Mesenchymal stem cell (in vitro differentiated cells and primary cell): ENCODE results near the gene EGFR.
A peak's percentile ranks its signal among the peaks of the same experiment; 100 is the strongest.

Experiments used
- DNase-seq: peaks from one replicate; pipeline ENCODE4 v3.0.0-alpha.2; 2013
- H2AFZ ChIP-seq: one replicate; pipeline ENCODE4 v1.6.1; 2013; ENCODE audit warnings: low read depth, mild to moderate bottlenecking, control low read depth, inconsistent platforms, low read length, moderate library complexity
- H2AK5ac ChIP-seq: 2 replicates; pipeline ENCODE4 v1.6.1; 2013; ENCODE audit warnings: low read length, moderate library complexity, mild to moderate bottlenecking, inconsistent platforms; ENCODE audit not compliant: severe bottlenecking
- H2BK120ac ChIP-seq: one replicate; pipeline ENCODE4 v1.6.1; 2013; ENCODE audit warnings: low read depth, mild to moderate bottlenecking, inconsistent platforms, low read length, moderate library complexity
- H2BK12ac ChIP-seq, 2 experiments: one replicate each; pipeline ENCODE4 v1.6.1; 2013; ENCODE audit warnings: inconsistent platforms in 2 of 2, low read length in 2 of 2, mild to moderate bottlenecking in 2 of 2, moderate library complexity in 2 of 2, control low read depth in 1 of 2
- H2BK15ac ChIP-seq: one replicate; pipeline ENCODE4 v1.6.1; 2013; ENCODE audit warnings: mild to moderate bottlenecking, low read depth, inconsistent platforms; ENCODE audit not compliant: poor library complexity, severe bottlenecking
- H2BK5ac ChIP-seq: 2 replicates; pipeline ENCODE4 v1.6.1; 2013; ENCODE audit warnings: low read depth, mild to moderate bottlenecking, low read length, control low read depth, inconsistent platforms; ENCODE audit not compliant: poor library complexity, severe bottlenecking
- H3K14ac ChIP-seq, 2 experiments: one replicate each; pipeline ENCODE4 v1.6.1; 2013; ENCODE audit warnings: inconsistent platforms in 2 of 2, low read length in 2 of 2, control low read depth in 1 of 2, mild to moderate bottlenecking in 1 of 2, moderate library complexity in 1 of 2
- H3K18ac ChIP-seq, 2 experiments: one replicate each; pipeline ENCODE4 v1.6.1; 2013; ENCODE audit warnings: inconsistent platforms in 2 of 2, low read length in 2 of 2, control low read depth in 1 of 2, low read depth in 1 of 2, mild to moderate bottlenecking in 1 of 2
- H3K23ac ChIP-seq, 2 experiments: one replicate each; pipeline ENCODE4 v1.6.1; 2013; ENCODE audit warnings: inconsistent platforms in 2 of 2, low read length in 2 of 2, mild to moderate bottlenecking in 2 of 2, moderate library complexity in 2 of 2, control low read depth in 1 of 2
- H3K27ac ChIP-seq: 2 replicates; pipeline ENCODE4 v1.5.1; 2013; ENCODE audit warnings: mild to moderate bottlenecking, moderate library complexity, low read length, control low read depth, inconsistent platforms; ENCODE audit not compliant: poor library complexity, severe bottlenecking
- H3K27me3 ChIP-seq, 2 experiments: 2 replicates each; pipeline versions ENCODE4 v1.6.1 to v1.7.0; 2013; ENCODE audit warnings: low read length in 2 of 2, mild to moderate bottlenecking in 2 of 2, moderate library complexity in 2 of 2, control low read depth in 1 of 2, inconsistent platforms in 1 of 2; ENCODE audit not compliant: control insufficient read depth in 1 of 2, insufficient read depth in 1 of 2
- H3K36me3 ChIP-seq, 2 experiments: 2 replicates each; pipeline versions ENCODE4 v1.6.1 to v1.7.0; 2013; ENCODE audit warnings: low read length in 2 of 2, control low read depth in 1 of 2, inconsistent platforms in 1 of 2, low read depth in 1 of 2, mild to moderate bottlenecking in 1 of 2; ENCODE audit not compliant: insufficient read depth in 2 of 2, control insufficient read depth in 1 of 2
- H3K4ac ChIP-seq, 2 experiments: one replicate each; pipeline ENCODE4 v1.6.1; 2013; ENCODE audit warnings: inconsistent platforms in 2 of 2, low read length in 2 of 2, mild to moderate bottlenecking in 2 of 2, moderate library complexity in 2 of 2, control low read depth in 1 of 2, low read depth in 1 of 2
- H3K4me1 ChIP-seq: 2 replicates; pipeline ENCODE4 v1.6.1; 2013; ENCODE audit warnings: low read depth, low read length, control low read depth; ENCODE audit not compliant: control insufficient read depth, insufficient read depth
- H3K4me2 ChIP-seq: 2 replicates; pipeline ENCODE4 v1.6.1; 2013; ENCODE audit warnings: low read length, mild to moderate bottlenecking, inconsistent platforms; ENCODE audit not compliant: poor library complexity, severe bottlenecking
- H3K4me3 ChIP-seq, 2 experiments: 2 replicates each; pipeline versions ENCODE4 v1.5.1 to v1.7.0; 2013; ENCODE audit warnings: low read length in 2 of 2, mild to moderate bottlenecking in 2 of 2, control low read depth in 1 of 2, low read depth in 1 of 2; ENCODE audit not compliant: insufficient read depth in 1 of 2
- H3K79me1 ChIP-seq: replicated peaks from 2 replicates; pipeline ENCODE4 v1.6.1; 2013; ENCODE audit warnings: mild to moderate bottlenecking, control low read depth, low read length, inconsistent platforms; ENCODE audit not compliant: poor library complexity, severe bottlenecking
- H3K9ac ChIP-seq: 2 replicates; pipeline ENCODE4 v1.7.0; 2013; ENCODE audit warnings: mild to moderate bottlenecking, low read length, moderate library complexity
- H3K9me3 ChIP-seq: 2 replicates; pipeline ENCODE4 v1.7.0; 2013; ENCODE audit warnings: mild to moderate bottlenecking, low read length; ENCODE audit not compliant: control insufficient read depth
- H4K8ac ChIP-seq: one replicate; pipeline ENCODE4 v1.6.1; 2013; ENCODE audit warnings: inconsistent platforms, mild to moderate bottlenecking, low read length, moderate library complexity
- H4K91ac ChIP-seq: one replicate; pipeline ENCODE4 v1.6.1; 2013; ENCODE audit warnings: mild to moderate bottlenecking, low read length, inconsistent platforms
- WGBS: methylation state at CpG from one replicate; pipeline ENCODE4 v1.1.7; 2013; ENCODE audit warnings: mixed read lengths; 5-methylcytosine and 5-hydroxymethylcytosine counted together

The EGFR gene

DNA sequence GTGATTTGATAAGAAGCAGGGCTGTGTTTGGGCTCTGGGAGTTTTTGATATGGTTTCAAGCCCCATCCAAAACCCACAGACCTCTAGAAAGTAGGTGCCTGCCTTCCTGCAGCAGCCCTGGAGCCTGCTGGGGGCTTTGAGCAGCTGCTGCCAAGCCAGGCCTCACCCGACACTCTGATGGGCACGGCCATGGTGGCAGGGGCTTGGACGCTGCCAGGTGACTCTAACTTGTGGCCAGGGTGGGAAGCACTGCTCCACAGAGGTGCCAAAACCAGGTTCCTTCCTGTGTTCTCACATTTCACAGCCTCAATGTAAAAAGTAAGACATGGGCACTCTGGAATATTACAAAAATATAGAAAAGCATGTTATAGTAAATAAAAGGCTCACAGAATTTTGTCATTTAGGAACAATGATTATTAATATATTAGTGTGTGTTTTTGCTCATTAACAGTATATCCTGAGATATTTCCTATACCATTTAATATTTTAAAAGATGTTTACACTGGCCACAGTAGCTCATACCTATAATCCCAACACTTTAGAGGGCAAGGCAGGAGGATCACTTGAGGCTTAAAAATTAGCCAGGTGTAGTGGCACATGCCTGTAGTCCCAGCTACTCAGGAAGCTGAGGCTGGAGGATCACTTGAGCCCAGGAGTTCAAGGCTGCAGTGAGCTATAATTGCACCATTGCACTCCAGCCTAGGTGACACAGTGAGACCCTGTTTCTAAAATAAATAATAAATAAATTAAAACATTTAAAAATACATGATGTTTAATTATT, 95.1 kb downstream of the EGFR start:
- no peaks in the 10 kb centered on the region for H3K9me3 ChIP-seq
- no peak overlapping the region for H2AFZ ChIP-seq
- no peak overlapping the region for H3K9ac ChIP-seq
- H3K4me3 ChIP-seq: no peak overlapping the region
- H3K27ac ChIP-seq: no peak overlapping the region
- H2BK15ac ChIP-seq: no peak overlapping the region
- H4K91ac ChIP-seq: no peak overlapping the region
- peak overlapping the region in 1 of 2 experiments; percentile 89 for H3K23ac ChIP-seq
- no peak for DNase-seq
- no peak overlapping the region for H2BK12ac ChIP-seq
- H4K8ac ChIP-seq: no peak overlapping the region
- peaks cover 23% of the 10 kb centered on the region for H3K4me1 ChIP-seq
- no peak overlapping the region for H2BK120ac ChIP-seq
- H3K4me2 ChIP-seq: no peak overlapping the region
- peak overlapping the region; percentile 33 for H2AK5ac ChIP-seq
- 94% methylated on average over 3 of the region's 3 CpGs for WGBS
- no peaks in the 10 kb centered on the region for H3K27me3 ChIP-seq
- H3K14ac ChIP-seq: no peak overlapping the region
- no peak overlapping the region for H3K4ac ChIP-seq
- peaks cover 44% of the 10 kb centered on the region for H3K79me1 ChIP-seq
- peak overlapping the region in 1 of 2 experiments; percentile 78 for H3K18ac ChIP-seq
- no peak overlapping the region for H2BK5ac ChIP-seq
- H3K36me3 ChIP-seq: peaks cover 0 to 16% of the 10 kb centered on the region in 2 experiments

- no peak overlapping the region for H4K8ac ChIP-seq
- no peak overlapping the region for H2AK5ac ChIP-seq
- no peak overlapping the region for H2BK12ac ChIP-seq
- H2BK15ac ChIP-seq: no peak overlapping the region
- H3K27me3 ChIP-seq: no peaks in the 10 kb centered on the region
- H2BK5ac ChIP-seq: no peak overlapping the region
- H3K4ac ChIP-seq: no peak overlapping the region
- 98% methylated on average over 7 of the region's 7 CpGs for WGBS
- no peak overlapping the region for H3K14ac ChIP-seq
- no peak overlapping the region for H3K18ac ChIP-seq
- H2BK120ac ChIP-seq: no peak overlapping the region
- H3K27ac ChIP-seq: no peak overlapping the region
- H3K4me2 ChIP-seq: no peak overlapping the region
- H3K4me3 ChIP-seq: no peak overlapping the region
- no peak for DNase-seq
- no peaks in the 10 kb centered on the region for H3K9me3 ChIP-seq
- peaks cover 4% of the 10 kb centered on the region for H3K4me1 ChIP-seq
- peaks cover 4 to 18% of the 10 kb centered on the region in 2 experiments for H3K36me3 ChIP-seq
- no peak overlapping the region for H4K91ac ChIP-seq
- no peak overlapping the region for H3K9ac ChIP-seq
- H3K23ac ChIP-seq: no peak overlapping the region
- peaks cover 48% of the 10 kb centered on the region for H3K79me1 ChIP-seq
- H2AFZ ChIP-seq: no peak overlapping the region
These were observed 98.5 kb downstream of the EGFR start for GRCh38 chr7:55117286-55117685.

DNA sequence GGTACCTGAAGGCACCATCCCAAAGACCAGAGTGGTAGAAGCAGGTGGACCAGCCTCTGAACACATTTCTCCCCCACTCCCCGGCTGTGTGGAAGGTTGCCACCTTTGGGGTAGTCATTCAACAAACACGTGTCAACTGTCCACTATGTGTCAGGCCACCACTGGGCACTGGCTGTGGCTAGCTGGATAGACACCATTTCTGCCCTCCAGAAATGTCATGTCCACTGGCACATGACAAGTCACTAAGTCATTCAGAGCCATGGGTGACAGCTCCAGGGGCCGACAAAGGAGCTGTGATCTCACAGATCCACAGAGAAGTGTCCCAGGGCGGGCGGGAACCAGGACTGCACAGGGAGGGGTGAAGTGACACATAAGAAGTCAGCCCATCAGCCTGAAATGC, 99.6 kb downstream of the EGFR start:
- Histone ChIP-seq H2BK15ac (no peak overlapping the region), H3K4me1 (peaks cover 2% of the 10 kb centered on the region), H3K9ac (no peak overlapping the region), H3K27me3 (no peaks in the 10 kb centered on the region), H3K9me3 (no peaks in the 10 kb centered on the region), H3K36me3 (peaks cover 6 to 18% of the 10 kb centered on the region in 2 experiments), H3K4me2 (no peak overlapping the region), H2AFZ (no peak overlapping the region), H4K91ac (no peak overlapping the region), H3K18ac (no peak overlapping the region), H2AK5ac (no peak overlapping the region), H3K14ac (no peak overlapping the region), H2BK5ac (no peak overlapping the region), H3K4ac (no peak overlapping the region), H3K23ac (no peak overlapping the region), H3K79me1 (peaks cover 45% of the 10 kb centered on the region), H4K8ac (no peak overlapping the region), H2BK12ac (no peak overlapping the region), H3K4me3 (no peak overlapping the region), H2BK120ac (no peak overlapping the region), H3K27ac (no peak overlapping the region)
- no peak for DNase-seq
- WGBS: 95% methylated on average over 5 of the region's 5 CpGs

- Histone ChIP-seq H3K36me3 (peaks cover 6 to 18% of the 10 kb centered on the region in 2 experiments), H3K27ac (no peak overlapping the region), H3K9me3 (no peaks in the 10 kb centered on the region), H3K4ac (peak overlapping the region in 1 of 2 experiments; percentile 3), H2BK12ac (no peak overlapping the region), H2BK120ac (no peak overlapping the region), H3K18ac (no peak overlapping the region), H3K9ac (no peak overlapping the region), H2BK15ac (no peak overlapping the region), H2BK5ac (no peak overlapping the region), H3K27me3 (no peaks in the 10 kb centered on the region), H2AK5ac (no peak overlapping the region), H3K4me3 (no peak overlapping the region), H3K4me2 (no peak overlapping the region), H3K79me1 (peaks cover 48% of the 10 kb centered on the region), H4K91ac (no peak overlapping the region), H3K23ac (no peak overlapping the region), H2AFZ (no peak overlapping the region), H3K4me1 (no peaks in the 10 kb centered on the region), H4K8ac (peak overlapping the region; percentile 46), H3K14ac (no peak overlapping the region)
- 98% methylated on average over 4 of the region's 4 CpGs for WGBS
- no peak for DNase-seq
These were observed 100.8 kb downstream of the EGFR start for GRCh38 chr7:55119571-55119970.
